HG03457 (cell line): ENCODE results near the gene SARM1.

Experiments used
- ATAC-seq: cut with Tn5 transposase; IDR thresholded peaks from one replicate; pipeline ENCODE4 v1.9.1; 2021; ENCODE audit warnings: moderate number of reproducible peaks; ENCODE audit not compliant: unreplicated experiment

Gene SARM1

GRCh38 chr17:28340374-28340773 lies 31.1 kb upstream of the SARM1 start:
- ATAC-seq, result no peak

GRCh38 chr17:28341516-28341915 lies 30.0 kb upstream of the SARM1 start:
- ATAC-seq, result no peak

DNA sequence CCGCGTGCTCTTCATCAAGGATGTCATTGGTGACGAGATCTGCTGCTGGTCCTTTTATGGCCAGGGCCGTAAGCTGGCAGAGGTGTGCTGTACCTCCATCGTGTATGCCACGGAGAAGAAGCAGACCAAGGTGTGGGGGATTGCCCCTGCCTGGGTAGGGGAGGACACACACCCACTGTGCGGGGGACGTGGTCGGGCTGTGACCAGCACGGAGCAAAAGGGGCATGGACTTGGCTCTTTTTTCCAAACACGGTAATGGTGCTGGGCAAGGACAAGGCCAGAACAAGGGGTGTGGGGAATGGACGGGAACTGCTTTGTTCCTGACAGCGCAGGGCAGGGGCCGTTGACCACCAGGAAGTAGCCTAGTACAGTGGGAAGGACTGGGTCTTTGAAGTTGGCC lies 29.2 kb upstream of the SARM1 start:
- no peak for ATAC-seq

GRCh38 chr17:28343491-28343932 lies 28.0 kb upstream of the SARM1 start:
- ATAC-seq, result no peak

- no peak for ATAC-seq
These were observed 27.5 kb upstream of the SARM1 start for GRCh38 chr17:28344011-28344410.

DNA sequence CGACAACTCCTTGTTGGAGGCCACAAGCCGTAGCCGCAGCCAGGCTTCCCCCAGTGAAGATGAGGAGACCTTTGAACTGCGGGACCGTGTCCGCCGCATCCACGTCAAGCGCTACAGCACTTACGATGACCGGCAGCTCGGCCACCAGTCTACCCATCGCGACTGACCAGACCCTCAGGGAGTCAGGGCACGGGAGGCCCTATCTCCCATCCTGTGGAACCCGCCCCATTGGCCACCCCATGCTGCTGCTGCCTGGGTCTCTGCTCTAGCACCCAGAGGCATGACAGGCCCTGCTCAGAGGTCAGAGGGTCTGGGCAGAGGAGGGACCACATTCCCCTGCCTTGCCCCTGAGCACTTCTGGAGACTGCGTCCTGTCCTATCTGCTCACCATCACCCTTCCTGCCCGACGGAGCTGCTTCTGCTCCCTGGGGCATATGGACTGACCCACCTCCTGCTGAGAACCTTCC lies 27.0 kb upstream of the SARM1 start:
- ATAC-seq, result no peak

DNA sequence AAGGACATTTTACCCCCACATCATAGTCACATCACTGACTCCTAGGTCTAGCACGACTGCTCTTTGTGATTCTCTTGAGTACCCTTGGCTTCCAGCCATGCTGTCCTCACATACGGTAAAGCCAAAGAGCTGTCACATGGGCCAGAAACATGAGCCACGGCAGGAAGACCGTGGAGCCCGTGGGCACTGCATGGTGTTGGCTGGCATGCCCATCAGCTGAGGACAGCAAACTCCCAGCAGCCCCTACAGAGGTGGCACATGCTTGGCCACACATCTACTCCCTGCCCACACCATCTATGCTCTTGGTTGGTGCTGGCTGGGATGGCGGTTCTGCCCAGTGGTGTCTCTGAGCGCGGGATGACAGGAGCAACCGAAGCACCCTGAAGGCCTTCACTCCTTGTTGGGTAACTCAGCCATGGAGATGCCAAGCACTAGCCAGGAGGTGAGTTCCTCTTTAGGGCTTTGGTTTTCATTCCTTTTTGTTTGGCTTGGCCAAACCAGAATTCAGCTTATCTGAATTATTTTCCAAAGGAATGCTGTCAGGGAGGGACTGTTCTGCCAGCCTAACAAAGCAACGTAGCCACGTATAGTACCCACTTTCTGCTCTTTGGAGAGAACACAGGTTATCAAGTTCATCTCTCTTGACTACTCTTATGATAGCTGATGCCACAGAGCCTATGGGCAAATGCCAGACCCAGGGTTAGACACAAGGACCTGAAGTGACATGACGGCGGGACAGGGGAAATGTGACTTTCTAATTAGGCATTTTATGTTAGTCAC lies 25.9 kb upstream of the SARM1 start:
- no peak for ATAC-seq

DNA sequence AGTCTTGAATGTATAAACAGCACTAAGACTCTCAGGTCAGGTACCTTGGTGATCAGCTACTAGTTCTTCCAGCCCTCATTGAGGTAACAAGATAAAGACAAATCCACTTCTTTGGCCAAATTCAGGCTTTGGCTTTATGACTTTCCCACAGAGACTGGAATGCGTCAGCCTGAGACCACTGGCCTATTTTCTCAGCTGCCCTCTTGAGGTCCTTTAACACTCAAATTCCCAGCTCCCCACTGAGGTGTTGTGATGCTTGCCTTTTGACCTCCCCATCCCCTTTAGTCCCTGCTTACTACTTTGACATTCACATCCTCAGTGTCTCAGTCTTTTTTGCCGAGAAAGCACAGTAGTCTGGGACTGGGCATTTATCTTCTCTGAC lies 25.3 kb upstream of the SARM1 start:
- no peak for ATAC-seq

DNA sequence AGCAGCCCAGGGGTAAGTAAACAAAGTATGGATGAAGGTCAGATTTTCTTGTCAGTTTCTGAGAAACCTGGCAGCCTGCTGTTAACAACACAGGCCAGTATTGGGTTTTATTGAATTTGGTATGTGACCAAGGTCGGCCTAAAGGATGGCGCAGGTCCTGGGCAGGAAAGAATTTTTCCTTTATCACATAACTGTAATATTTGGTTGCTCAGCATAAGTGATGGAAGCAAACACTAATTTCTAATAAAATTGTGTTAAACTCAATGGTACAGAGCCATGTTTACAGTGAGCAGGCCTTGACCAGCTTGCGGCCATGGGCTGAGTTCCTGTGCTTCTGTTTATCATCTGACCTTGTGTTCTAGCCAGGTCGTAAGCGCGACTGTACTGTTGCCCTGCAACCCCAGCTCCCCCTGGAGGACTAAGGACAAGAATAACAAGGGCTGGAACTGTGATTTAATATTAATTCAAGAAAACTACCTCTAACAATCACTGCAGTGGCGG lies 24.7 kb upstream of the SARM1 start:
- ATAC-seq, result no peak

- no peak for ATAC-seq
These were observed 24.1 kb upstream of the SARM1 start for GRCh38 chr17:28347261-28347891.

DNA sequence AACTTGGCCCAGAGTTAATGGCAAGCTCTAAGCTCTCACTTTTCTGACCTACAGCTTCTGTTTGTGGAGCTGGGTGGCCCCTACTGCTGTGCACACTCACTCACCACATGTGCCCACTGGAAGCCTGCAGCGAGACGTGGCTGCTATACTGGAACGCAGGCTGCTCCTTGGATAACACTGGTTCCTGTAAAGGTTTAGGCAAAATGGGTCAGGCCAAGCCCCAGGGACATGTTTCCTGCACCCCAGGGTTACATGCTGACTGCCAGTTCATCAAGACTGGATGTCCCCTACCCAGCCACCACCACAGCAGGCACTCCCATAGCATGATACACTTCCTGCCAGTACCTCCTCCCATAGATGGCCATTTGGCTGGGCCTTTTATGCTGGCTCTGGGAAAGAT lies 22.5 kb upstream of the SARM1 start:
- no peak for ATAC-seq

- ATAC-seq, result no peak
These were observed 21.2 kb upstream of the SARM1 start for GRCh38 chr17:28350271-28350670.

DNA sequence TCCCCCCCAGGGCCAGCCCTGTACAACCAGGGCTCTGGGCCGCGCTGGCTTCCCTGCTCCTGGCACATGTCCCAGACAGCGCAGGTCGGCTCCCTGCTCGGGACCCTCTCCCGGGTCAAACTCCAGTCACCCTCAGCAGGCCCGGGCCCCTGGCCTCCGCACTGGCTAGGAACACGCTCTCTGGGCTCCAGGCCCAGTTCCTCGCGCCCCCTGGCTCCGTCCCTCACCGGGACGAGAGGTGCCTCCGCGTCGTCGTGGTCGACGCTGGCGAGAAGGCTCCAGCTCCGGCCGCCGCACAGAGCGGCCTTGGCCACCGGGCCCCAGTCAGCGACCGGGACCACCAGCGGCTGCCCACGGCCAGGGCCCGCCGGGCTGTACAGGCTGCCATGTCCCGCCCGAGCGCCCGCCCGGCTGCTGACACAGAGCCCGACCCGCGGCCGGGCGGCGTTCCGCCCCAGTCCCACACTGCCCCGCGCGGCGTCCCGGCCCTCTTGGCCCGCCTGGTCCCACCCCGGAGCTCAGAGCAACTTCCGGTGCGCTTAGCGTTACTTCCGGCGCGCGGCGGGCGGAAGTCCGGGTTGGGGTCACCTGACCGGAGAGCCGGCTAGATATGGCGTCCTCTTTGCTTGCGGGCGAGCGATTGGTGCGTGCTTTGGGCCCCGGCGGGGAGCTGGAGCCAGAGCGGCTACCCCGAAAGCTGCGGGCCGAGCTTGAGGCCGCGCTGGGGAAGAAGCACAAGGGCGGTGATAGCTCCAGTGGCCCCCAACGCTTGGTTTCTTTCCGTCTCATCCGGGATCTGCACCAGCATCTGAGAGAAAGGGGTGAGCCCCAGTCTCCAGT lies 14.2 kb upstream of the SARM1 start, which contains the start of gene POLDIP2:
Gene POLDIP2 (minus strand): TSS at position 467 of the 840 bp plus-strand sequence. CDS start 79 bp downstream, at position 388.
- ATAC-seq, result peak; percentile 84

- no peak for ATAC-seq
These were observed 13.6 kb upstream of the SARM1 start for GRCh38 chr17:28357901-28358197.

DNA sequence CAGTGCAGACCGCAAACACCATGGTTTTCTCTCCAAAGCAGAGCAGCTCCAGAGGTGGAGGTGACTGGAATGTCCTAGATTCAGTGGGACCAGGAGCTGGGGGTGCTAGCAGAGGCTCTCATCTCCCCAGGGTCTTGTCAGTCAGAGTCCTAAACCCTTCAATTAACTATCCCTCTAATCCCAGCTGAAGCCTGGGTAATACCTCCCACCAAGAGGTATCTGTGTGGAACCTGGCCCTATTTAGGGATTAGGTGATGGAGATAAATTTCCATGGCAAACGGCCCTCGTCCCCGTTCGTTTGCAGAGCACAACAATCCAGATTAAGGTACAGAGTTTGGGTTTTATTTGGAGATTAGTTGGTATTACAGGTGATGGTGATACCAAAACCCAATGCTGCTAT lies 8.3 kb upstream of the SARM1 start:
- ATAC-seq, result no peak

- ATAC-seq, result no peak
These were observed 7.5 kb upstream of the SARM1 start for GRCh38 chr17:28363776-28364650.

- no peak for ATAC-seq
These were observed 6.7 kb upstream of the SARM1 start, which contains the start of gene SEBOX for GRCh38 chr17:28364665-28365363. Gene SEBOX (minus strand): TSS chr17:28365199. CDS start chr17:28365151, 48 bp downstream.

DNA sequence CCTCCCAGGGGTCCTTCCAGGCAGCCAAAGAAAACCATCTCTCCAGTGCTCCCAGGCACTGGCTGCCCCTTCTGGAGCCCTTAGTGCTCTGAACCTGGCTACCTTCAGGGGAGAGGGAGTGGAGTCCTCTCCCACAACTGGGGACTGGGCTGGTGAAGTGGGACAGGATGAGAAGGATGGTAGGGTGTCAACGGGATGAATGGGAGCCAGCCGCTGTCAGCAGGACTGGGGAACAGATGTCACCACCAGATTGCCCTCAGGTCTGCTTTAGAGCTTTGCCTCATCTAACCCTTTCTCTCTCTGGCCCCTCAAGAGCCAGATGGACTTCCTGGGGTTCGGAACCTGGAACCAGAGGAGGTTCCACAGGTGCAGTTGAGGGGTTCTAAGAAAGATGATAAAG lies 6.0 kb upstream of the SARM1 start:
- ATAC-seq, result no peak

GRCh38 chr17:28366605-28367004 lies 4.9 kb upstream of the SARM1 start:
- ATAC-seq, result no peak
